Islet of Langerhans (tissue), 1 donor: ENCODE data around the gene RNU7-1.

ENCODE experiments used
- FAIRE-seq: peaks from one replicate; lab custom pipeline; 2011; peaks lifted over from hg19 to GRCh38; lab: Jason Lieb, UNC

Gene RNU7-1

DNA sequence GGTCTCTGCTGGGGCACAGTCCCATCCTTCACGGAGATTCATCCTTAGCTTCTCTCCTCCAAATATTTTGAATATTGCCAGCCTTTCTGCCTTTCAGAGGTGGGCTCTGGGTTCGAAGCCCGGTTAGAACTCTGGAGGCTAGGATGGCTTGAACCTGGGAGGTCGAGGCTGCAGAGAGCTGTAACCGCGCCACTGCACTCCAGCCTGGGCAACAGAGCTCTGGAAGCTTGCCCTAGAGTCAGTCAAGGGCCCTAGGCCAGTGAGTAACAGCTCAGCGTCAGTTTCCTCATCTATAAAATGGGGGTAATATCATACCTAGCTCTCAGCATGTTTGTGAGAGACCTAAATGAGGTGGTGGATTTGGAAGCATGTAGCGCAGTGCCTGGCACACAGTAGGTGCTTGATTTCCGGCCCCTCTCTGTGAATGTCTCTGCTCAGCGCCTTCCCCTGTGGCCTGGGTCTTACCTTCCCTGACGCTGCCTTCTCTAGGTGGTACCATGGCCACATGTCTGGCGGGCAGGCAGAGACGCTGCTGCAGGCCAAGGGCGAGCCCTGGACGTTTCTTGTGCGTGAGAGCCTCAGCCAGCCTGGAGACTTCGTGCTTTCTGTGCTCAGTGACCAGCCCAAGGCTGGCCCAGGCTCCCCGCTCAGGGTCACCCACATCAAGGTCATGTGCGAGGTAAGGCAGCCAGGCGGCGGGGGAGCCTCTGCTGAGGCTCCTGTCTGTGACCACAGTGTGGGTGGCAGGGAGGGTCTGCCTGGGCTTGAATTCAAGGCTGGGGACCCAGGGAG is 10.9 kb downstream of the RNU7-1 start:
- FAIRE-seq: no peak

DNA sequence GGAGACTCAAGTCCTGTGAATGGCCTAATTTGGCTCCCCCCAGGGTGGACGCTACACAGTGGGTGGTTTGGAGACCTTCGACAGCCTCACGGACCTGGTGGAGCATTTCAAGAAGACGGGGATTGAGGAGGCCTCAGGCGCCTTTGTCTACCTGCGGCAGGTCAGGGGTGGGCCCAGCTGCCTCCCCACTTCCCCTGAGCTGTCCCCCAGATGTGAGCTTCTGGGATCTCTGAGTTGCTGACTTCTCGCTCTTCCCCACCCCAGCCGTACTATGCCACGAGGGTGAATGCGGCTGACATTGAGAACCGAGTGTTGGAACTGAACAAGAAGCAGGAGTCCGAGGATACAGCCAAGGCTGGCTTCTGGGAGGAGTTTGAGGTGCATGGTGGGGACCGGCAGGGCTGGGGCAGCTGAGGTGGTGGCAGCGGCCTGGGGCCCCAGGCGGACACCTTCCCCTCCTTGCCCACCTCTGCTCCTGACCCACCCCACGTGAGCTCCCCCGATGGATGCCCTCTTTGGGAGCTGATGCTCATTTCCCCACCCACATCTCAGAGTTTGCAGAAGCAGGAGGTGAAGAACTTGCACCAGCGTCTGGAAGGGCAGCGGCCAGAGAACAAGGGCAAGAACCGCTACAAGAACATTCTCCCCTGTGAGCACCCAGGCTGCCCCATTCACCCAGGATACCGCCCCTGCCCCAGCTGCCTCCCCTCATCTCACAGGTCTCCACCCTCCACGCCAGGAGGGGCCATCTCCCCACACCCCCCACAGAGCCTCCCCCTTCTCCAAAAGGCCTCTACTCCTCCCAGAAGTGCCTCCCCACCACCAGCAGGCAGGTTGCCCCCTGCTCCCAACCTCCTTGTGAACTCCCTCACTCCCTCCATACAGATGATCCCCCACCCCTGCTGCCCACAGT is 11.7 kb downstream of the RNU7-1 start:
- no peak for FAIRE-seq

DNA sequence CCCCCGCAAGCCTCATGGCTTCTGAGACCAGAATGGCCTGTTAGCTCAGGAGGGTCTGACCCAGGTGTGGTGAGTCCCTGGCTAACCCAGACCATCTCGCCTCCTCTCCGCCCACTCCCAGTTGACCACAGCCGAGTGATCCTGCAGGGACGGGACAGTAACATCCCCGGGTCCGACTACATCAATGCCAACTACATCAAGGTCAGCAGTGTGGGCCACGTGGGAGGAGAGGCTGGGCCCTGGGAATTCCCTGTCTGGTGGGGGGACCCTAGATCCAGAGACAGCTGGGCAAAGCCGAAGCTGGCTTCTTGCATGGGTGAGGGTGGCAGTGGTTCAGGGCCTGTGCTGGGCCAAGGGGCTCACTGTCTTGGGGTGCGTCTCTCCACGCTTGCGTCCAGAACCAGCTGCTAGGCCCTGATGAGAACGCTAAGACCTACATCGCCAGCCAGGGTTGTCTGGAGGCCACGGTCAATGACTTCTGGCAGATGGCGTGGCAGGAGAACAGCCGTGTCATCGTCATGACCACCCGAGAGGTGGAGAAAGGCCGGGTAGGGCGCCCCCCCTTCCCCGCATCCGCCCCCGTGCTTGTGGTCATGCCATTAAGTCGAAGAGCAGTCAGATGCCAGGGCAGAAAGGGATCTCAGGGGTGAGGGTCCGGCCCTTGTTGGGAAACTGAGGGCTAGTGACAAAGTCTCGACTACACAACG is 12.6 kb downstream of the RNU7-1 start:
- no peak for FAIRE-seq

DNA sequence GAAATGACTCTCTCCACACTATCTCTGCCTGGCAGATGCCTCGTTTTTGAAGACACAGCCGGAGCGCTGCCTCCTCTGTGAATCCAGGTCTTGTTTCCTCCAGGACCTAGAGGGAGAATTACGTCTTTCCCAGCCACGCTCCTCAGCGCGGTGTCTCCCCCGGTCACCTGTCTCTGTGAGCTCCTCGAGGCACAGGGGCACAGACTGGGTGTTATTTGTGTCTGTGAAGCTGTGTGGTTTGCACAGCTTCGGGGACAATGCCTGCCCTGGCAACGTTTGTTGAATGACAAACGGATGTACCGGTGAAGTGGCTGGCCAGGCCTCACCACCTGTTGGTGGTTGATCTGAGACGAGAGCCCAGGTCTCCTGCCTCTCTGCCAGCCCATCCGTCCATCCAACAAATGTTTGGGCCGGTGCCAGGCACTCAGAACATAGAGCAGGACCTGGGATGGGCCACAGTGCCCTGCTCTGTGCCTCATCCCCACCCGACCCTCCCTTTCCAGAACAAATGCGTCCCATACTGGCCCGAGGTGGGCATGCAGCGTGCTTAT is 13.6 kb downstream of the RNU7-1 start:
- no peak for FAIRE-seq

DNA sequence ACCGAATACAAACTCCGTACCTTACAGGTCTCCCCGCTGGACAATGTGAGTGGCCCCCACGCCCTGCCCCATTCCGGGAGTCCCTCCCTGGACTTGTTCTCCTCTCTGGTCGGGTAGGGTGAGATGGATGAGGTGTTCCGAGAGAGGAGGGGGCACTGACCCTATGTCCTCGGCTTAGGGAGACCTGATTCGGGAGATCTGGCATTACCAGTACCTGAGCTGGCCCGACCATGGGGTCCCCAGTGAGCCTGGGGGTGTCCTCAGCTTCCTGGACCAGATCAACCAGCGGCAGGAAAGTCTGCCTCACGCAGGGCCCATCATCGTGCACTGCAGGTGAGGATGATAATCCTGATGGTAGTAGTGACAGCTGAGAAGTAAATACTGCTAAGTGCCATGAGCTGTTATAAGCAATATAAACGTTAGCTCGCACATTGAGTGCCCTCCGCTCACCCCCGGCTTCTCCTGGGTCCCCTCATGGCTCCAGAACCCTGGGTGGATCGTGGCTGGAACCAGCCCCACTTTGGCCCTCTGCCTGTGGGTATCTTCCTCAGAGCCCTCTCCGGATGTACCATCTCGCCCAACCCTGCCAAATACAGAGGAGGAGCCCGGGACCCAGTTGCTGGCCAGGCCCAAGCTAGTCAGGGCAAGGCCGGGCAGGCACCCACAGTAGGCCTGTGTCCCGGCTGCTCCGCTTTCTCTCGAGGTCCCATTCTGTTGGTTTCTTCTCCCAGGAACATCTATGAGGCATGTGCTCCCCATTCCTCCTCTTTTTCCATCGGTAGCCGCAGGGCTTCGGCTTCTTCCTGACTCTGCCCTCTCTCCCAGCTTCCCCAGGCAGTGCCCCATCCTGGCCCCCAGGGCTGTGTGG is 14.4 kb downstream of the RNU7-1 start:
- no peak for FAIRE-seq

DNA sequence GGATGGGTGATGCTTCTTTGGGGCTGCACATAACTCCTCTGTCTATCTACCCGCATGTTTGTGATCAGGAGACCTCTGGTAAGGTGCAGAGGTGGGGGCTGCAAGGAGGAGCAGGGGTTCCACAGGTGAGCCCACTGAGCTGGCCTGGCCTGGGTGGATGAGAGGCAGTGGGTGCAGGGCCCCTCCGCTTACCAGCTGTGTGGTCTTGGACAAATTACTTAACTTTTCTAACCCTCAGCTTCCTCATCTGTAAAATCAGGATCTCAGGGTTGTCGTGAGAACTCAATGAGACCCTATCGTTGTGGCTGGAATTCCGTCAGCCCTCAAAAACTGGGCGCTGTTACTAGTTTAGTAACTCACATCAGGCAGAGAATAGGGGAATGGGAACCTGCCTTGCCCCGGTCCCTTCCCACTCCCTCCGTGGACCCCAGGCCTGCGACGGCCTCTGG is 15.0 kb downstream of the RNU7-1 start:
- FAIRE-seq: no peak

DNA sequence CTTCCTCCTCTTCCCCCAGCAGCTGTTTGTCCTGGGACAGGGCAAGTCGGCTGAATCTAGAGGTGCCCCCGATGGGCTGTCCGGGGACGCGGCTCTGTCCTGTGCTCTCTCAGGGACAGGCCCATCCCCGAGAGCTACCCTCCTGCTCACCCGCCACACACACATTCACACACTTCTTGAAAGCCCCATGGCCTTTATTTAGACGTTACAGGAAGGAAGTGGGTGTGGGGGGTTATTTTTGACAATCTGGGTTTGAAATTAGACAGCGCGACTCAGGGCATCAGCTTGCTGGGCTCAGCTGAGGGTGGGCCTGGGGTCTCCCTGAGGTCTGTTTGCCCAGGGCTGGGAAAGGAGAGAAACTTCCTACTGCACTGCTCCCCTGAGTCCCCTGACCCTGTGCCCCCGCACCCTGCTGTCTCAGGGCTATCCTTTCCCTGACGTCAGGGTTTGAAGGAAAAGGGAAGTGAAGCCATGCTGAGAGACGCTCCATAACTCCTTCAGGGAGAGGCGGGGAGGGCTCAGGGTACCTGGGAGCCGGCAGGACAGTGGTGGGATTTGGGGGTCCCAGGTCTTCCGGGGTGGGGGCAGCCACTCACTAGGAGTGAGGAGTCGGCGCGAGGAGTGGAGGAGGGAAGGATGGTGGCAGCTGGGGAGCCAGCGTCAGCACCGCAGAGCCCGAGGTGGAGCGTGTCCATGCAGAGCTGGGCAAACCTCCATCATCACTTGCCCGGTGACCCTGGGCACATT is 15.6 kb downstream of the RNU7-1 start:
- FAIRE-seq: no peak

DNA sequence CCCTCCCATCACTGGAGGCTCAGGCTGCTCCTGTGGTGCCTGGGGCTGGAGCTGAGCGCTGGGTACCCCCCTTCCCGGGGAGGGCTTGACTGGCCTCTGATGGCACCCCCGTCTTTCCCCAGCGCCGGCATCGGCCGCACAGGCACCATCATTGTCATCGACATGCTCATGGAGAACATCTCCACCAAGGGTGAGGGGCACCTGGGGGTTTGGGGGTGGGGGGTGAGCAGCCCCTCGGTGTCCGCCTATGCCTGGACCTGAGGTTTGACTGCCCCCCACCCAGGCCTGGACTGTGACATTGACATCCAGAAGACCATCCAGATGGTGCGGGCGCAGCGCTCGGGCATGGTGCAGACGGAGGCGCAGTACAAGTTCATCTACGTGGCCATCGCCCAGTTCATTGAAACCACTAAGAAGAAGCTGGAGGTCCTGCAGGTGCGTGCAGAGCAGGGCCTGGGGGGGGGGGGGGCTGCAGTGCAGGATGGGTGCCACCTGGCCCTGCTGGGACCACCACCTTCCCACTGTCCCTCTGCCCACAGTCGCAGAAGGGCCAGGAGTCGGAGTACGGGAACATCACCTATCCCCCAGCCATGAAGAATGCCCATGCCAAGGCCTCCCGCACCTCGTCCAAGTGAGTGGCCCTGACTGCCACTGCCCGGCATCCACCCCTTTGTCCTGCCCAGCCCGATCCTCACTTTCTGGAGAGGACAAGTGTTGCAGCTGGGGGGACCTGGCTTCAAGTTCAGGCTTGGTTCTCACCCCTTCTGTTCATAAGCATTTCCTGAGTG is 16.4 kb downstream of the RNU7-1 start:
- FAIRE-seq: no peak

DNA sequence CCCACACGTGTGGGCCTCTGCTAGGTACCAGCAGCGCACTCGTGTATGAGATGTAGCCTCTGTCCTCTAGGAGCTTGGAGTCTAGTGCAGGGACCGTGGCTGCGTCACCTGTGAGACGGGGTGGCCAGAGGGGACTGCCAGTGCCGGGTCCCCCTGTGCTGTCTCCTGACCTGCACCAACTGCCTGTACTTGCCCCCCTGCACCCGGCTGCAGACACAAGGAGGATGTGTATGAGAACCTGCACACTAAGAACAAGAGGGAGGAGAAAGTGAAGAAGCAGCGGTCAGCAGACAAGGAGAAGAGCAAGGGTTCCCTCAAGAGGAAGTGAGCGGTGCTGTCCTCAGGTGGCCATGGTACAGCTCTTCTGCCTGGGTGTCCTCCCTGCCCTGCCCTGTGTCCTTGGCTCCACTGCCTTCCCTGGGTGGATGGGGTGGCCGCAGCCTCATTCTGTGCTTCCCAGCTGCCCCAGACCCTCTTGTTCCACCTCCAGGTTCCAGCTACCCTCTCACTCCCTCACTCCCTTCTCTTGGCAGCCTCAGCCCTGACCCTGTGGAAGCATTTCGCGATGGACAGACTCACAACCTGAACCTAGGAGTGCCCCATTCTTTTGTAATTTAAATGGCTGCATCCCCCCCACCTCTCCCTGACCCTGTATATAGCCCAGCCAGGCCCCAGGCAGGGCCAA is 17.1 kb downstream of the RNU7-1 start:
- FAIRE-seq: no peak

DNA sequence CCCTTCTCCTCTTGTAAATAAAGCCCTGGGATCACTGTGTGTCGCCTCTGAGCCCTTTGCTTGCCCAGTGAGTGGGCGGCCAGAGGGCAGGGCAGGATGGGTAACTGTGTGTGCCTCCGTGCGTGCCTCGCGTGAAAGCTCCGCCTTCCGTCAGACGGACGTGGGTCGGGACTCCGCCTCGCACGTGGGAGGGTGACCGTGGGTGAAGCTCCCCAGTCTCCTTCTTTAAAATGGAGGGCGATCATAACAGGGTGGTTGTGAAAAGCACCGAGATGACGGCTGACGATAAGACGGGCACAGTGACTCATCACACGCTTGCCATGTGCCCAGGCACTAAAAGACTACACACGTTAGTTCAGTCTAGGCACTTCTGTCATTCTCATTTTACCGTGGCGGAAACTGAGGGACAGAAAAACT is 17.7 kb downstream of the RNU7-1 start:
- FAIRE-seq: no peak

DNA sequence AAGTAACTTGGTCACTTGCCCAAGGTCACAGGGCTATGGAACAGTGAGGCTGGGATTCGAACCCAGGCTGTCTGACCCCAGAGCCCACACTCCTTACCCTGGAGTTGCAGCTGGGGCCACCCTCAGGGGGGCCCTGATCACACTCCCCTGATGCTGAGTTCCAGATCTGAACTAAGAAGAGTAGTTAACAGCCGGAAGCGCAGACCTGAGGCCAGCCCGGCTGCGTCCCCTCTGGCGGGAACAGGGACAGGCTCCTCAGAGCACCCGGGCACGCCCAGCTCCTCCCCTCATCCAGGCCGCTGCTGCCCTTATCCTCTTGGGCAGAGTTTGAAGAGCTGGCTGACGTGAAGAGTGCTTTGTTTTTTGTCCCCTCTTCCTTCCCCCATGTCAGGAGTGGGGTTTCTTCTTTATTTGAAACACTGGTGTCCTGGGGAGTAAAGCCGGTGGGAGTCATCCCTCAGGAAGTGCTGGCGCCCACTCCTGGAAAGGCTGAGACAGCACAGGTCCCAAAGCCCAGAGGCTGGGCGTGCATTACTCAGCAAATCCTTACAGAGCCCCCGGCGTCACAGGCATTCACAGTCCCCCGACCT is 18.2 kb downstream of the RNU7-1 start:
- FAIRE-seq: no peak

DNA sequence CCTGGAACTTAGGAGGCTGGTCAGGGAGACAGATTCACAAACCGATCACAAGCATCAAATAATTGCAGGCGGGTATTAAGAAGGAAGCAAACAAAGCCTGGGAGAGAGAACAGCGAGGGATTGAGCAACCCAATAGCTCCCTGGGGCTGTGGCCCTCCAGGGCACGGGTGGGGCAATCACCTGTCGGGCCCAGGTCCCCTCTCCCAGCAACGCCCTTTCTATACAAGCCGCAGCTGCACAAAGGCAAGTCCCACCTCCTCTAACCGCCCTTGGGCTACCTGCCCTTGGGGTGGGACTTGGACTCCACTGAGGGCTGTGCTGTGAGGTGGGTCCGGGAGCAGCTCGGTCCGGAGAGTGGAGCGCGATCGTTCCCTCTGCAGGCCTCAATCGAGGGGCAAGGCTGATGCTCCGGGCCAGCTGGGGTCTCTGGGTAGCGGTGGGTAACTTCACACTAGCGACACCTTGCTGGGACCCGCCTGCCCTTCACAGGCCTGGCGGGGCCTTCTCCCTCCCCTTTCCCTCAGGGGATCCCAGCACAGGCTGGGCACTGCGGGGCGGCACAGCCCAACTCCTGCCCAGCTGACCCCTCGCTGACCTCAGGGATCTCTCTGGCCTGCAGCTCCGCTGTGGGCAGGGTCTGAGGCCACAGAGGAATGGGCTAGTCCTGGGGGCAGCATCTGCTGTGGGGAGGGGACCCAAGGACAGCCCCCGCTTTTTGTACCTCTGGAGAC is 18.8 kb downstream of the RNU7-1 start:
- no peak for FAIRE-seq

DNA sequence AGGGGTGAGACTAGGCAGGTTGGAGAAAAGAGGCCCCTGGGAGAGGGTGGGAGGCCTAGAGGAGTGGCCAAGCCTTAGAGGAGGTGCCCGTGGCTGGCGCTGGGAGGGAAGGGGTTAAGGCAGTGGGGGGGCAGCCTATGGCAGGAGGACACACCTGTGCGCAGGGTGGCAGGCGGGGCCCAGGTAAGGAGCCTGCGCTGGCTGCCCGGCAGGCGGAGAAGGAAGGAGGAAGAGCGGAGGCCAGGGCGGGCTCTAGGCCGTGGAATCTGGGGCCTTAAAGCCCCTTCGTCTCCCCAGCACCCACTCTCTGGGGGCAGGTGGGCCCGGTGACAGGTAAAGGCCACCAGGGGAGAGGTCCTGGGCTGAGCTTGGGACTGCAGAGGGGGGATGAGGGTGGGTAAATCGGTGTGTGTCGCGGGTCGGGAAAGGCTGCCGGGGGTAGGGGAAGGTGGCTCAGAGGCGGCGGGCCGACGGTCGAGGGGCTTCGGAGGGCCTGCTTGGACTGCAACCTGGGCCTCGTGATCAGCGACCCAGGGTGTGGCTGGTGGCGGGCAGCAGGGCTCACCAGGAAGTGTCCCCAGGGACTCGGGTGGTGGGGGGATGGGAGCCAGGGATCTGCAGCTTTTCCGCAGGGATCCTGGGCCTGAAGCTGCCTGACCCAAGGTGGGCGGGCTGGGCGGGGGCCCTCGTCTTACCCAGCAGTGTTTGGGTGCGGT is 19.6 kb downstream of the RNU7-1 start:
- FAIRE-seq: no peak

DNA sequence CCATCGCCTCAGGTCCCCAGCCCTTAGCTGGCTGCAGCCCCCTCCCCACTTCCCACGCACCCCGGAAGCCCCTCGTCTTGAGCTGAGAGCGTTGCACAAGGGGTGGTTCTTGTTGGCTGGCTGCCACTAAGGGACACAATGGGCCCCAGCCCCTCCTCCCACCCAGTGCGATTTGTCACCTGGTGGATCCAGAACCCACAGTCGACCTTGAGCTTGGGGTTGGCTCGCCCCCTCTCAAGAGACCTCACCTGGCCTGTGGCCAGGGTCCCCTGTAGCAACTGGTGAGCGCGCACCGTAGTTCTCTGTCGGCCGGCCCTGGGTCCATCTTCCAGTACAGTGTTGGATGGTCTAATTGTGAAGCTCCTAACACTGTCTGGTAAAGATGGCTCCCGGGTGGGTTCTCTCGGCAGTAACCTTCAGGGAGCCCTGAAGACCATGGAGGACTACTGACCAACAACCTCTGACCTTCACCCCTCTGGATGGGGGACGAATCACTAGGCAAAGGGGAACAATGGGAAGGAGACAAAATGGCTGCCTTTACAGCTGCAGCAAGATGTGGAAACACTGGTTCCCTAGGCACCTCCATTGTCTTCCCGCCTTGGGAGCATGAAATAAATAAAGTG is 20.3 kb downstream of the RNU7-1 start:
- FAIRE-seq: no peak

DNA sequence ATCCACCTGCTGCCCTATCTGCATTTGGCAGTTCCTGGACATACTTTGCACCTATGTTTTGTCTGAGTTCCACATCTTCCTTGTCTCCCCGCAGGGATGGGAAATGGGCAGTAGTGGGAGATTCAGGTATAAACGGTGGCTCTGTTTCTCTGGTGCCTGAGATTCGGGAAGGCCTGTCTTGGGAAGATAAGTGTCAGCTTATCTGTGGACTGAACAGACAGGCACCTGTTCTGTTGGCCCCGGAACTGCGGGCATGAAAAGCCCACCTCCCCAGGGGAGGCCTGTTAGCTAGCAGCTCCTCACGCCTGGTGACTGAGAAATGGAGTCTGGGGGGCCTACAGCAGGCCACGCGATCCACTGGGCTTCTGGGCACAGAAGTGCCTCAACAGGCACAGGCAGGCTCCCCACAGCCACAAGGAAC is 21.0 kb downstream of the RNU7-1 start:
- no peak for FAIRE-seq

DNA sequence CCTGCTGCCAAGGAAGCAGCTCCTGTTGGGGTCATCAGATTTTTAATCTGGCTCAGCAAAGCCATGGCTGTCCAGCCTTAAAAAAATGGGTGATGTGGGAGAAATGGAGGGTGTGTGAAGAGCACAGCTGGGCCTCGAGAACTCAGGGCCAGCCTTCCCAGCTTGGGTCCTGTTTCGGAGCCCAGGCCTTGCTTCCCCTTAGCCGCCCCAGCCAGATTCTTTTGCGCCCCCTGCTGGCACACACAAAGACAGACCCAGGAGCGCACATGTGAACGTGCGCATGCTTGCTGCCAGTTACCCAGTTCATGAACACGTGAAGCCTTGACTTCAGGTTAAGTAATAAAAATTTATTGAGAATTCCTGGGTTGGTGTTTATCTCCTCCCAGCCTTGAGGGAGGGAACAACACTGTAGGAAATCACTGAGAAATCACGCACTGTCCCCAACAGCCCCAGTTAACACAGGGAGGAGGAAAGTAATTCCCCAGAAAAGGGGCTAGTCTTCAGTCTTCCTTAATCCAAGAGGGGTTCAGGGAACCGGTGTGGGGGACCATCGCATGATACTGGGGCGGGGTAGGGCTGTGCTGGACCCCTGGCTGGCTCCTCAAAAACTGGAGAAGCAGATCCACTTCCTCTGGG is 21.5 kb downstream of the RNU7-1 start:
- FAIRE-seq: no peak
